Body of pancreas (tissue), 4 donors: ENCODE data around the gene PTPRQ. TPM values are rescaled to one million over a fixed set of nuclear protein-coding genes. Genes with fewer than 3 reads are reported as not detected.
"Not testable (repeated sequence)": the region's sequence is repeated elsewhere in the genome, so short reads cannot be mapped to it uniquely, and the experiment has no call there.

Experiments
- ATAC-seq: fragments of 150-250 bp; one replicate; pipeline ENCODE4 v1.9.1; 2016
- DNase-seq, 4 donors: peaks; one replicate each; pipeline ENCODE4 v3.0.0-alpha.2; 2019
- H3K27ac ChIP-seq, 4 donors: fragments of 200-600 bp; sonication (generic); 1 replicate in 3 of 4; 2 replicates in 1 of 4; pipeline versions ENCODE4 v1.5.1 to v1.6.1; 2016 to 2019; ENCODE audit warnings: mild to moderate bottlenecking in 1 of 4, mixed read lengths in 1 of 4, moderate library complexity in 1 of 4
- H3K27me3 ChIP-seq, 2 donors: fragments of 200-600 bp; sonication (generic); one replicate each; pipeline ENCODE4 v1.6.0; 2016; ENCODE audit warnings: mild to moderate bottlenecking in 1 of 2
- H3K36me3 ChIP-seq, 2 donors: fragments of 200-600 bp; sonication (generic); replicated peaks in 1 of 2; 2 replicates each; pipeline ENCODE4 v1.5.1; 2016; ENCODE audit warnings: low read depth in 2 of 2; ENCODE audit not compliant: insufficient read depth in 1 of 2
- H3K4me1 ChIP-seq: fragments of 200-600 bp; sonication (generic); one replicate; pipeline ENCODE4 v1.6.0; 2016
- H3K4me3 ChIP-seq, 2 donors: fragments of 200-600 bp; sonication (generic); 1 replicate in 1 of 2; 2 replicates in 1 of 2; pipeline ENCODE4 v1.5.1; 2016 to 2019
- H3K9me3 ChIP-seq, 3 donors: fragments of 200-600 bp; sonication (generic); 1 replicate in 2 of 3; 2 replicates in 1 of 3; pipeline ENCODE4 v1.5.1; 2016
- POLR2A ChIP-seq, 3 donors: fragments of 450-650 bp; IDR thresholded peaks; one replicate each; pipeline ENCODE4 v1.6.1; 2016; ENCODE audit warnings: antibody characterized with exemption in 3 of 3, mild to moderate bottlenecking in 2 of 3
- WGBS, 2 donors: methylation state at CpG; one replicate each; pipeline ENCODE4 v1.1.5; 2017; 5-methylcytosine and 5-hydroxymethylcytosine counted together
- intact Hi-C: fragments of 100-400 bp; cut with DNase I; formaldehyde crosslinking; loops from one replicate; pipeline ENCODE4 v1.15.1; 2023
- total RNA-seq, 2 donors: library from RNA; depleted of rRNA; stranded (reverse); fragments of >200 nt; gene quantifications; one replicate each; pipeline ENCODE4 v1.1.0, GENCODE V29; 2016
- TF ChIP-seq, protein P1 (sequence below), 7 experiments: fragments of 450-650 bp in 4 of 7; fragments of 200-600 bp in 3 of 7; sonication (generic) in 3 of 7; IDR thresholded peaks; one replicate each; pipeline ENCODE4 v1.5.1; 2016 to 2019; ENCODE audit warnings: antibody characterized with exemption in 7 of 7

Gene PTPRQ
- total RNA-seq, 2 donors from 2014 or later: 0.52 to 0.66 TPM

- H3K4me3 ChIP-seq: no peak overlapping the region
- no peak for TF ChIP-seq POLR2A (IDR thresholded peaks at IDR 0.05)
- TF ChIP-seq, protein P1, sequence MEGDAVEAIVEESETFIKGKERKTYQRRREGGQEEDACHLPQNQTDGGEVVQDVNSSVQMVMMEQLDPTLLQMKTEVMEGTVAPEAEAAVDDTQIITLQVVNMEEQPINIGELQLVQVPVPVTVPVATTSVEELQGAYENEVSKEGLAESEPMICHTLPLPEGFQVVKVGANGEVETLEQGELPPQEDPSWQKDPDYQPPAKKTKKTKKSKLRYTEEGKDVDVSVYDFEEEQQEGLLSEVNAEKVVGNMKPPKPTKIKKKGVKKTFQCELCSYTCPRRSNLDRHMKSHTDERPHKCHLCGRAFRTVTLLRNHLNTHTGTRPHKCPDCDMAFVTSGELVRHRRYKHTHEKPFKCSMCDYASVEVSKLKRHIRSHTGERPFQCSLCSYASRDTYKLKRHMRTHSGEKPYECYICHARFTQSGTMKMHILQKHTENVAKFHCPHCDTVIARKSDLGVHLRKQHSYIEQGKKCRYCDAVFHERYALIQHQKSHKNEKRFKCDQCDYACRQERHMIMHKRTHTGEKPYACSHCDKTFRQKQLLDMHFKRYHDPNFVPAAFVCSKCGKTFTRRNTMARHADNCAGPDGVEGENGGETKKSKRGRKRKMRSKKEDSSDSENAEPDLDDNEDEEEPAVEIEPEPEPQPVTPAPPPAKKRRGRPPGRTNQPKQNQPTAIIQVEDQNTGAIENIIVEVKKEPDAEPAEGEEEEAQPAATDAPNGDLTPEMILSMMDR (IDR thresholded peaks at IDR 0.05): no peak
- H3K27ac ChIP-seq: no peak overlapping the region
- no peaks in the 10 kb centered on the region for H3K27me3 ChIP-seq
- no peaks in the 10 kb centered on the region for H3K9me3 ChIP-seq
- H3K4me1 ChIP-seq: peaks cover 4% of the 10 kb centered on the region
- WGBS, 2 donors: 92 to 97% methylated on average over 1 of the region's 1 CpG
- no peak for DNase-seq
- H3K36me3 ChIP-seq: no peaks in the 10 kb centered on the region
- intact Hi-C loops: no loop called here
- no peak for ATAC-seq
Observed at GRCh38 chr12:80470403-80470802, 26.4 kb downstream of the PTPRQ start.

- DNase-seq (no peak), ATAC-seq (no peak)
- TF ChIP-seq, protein P1 (IDR thresholded peaks at IDR 0.05): no peak
- no peak for TF ChIP-seq POLR2A (IDR thresholded peaks at IDR 0.05)
- no peak overlapping the region for H3K4me3 ChIP-seq
- no peak overlapping the region for H3K27ac ChIP-seq
- intact Hi-C loops: no loop called here
- H3K4me1 ChIP-seq: peaks cover 4% of the 10 kb centered on the region
- H3K9me3 ChIP-seq: no peaks in the 10 kb centered on the region
- H3K36me3 ChIP-seq: no peaks in the 10 kb centered on the region
- no peaks in the 10 kb centered on the region for H3K27me3 ChIP-seq
Observed at GRCh38 chr12:80472236-80472635, 28.2 kb downstream of the PTPRQ start.

DNA sequence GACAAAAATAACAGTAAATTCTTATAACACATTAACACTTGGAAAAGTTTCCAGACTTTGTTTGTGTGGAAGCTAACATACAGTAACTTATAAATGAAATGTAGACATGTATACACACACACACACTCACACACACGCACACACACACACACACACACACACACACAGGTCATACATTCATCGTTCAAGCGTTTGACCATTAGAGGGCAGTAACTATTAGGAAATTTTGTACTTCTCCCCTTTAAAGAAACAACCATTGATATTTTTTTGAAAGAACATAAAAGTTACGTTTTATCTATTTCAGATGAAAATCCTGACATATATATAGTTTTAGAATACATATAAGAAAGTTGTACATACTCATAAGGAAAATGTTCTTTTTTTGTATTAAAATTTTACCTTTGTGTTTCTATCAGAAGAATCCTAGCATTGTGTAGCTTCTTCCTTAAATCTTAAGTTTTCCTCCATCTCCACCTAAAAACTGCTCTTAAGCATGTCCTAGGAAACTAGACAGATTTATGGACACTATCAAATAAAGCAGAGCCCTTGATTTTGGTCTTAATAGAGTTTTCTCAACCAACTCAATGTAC lies 29.0 kb downstream of the PTPRQ start:
- no peaks in the 10 kb centered on the region for H3K9me3 ChIP-seq
- H3K27me3 ChIP-seq: no peaks in the 10 kb centered on the region
- intact Hi-C loops: no loop called here
- H3K4me1 ChIP-seq: peaks cover 4% of the 10 kb centered on the region
- DNase-seq (peak in 1 of 4 donors; percentile 5), ATAC-seq (peak; percentile 74)
- no peak for TF ChIP-seq POLR2A (IDR thresholded peaks at IDR 0.05)
- TF ChIP-seq, protein P1 (IDR thresholded peaks at IDR 0.05): peak in 6 of 7 experiments; percentile 32 to 72 (median 50)
- WGBS, 2 donors: 6 to 7% methylated on average over 4 of the region's 4 CpGs
- H3K27ac ChIP-seq: no peak overlapping the region
- H3K36me3 ChIP-seq: no peaks in the 10 kb centered on the region
- no peak overlapping the region for H3K4me3 ChIP-seq

DNA sequence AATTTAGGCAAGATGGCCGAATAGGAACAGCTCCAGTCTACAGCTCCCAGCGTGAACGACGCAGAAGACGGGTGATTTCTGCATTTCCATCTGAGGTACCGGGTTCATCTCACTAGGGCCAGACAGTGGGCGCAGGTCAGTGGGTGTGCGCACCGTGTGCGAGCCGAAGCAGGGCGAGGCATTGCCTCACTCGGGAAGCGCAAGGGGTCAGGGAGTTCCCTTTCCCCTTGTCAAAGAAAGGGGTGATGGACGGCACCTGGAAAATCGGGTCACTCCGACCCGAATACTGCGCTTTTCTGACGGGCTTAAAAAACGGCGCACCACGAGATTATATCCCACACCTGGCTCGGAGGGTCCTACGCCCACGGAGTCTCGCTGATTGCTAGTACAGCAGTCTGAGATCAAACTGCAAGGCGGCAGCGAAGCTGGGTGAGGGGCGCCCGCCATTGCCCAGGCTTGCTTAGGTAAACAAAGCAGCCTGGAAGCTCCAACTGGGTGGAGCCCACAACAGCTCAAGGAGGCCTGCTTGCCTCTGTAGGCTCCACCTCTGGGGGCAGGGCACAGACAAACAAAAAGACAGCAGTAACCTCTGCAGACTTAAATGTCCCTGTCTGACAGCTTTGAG lies 33.6 kb downstream of the PTPRQ start:
- WGBS, 2 donors: 83 to 91% methylated on average over 29 to 31 of the region's 31 CpGs
- not testable (repeated sequence) for DNase-seq, ATAC-seq

GRCh38 chr12:80484746-80485145 lies 40.7 kb downstream of the PTPRQ start:
- H3K27me3 ChIP-seq: no peaks in the 10 kb centered on the region
- TF ChIP-seq POLR2A (IDR thresholded peaks at IDR 0.05): no peak
- TF ChIP-seq, protein P1 (IDR thresholded peaks at IDR 0.05): no peak
- no peak overlapping the region for H3K4me3 ChIP-seq
- H3K36me3 ChIP-seq: no peaks in the 10 kb centered on the region
- intact Hi-C loops: no loop called here
- no peaks in the 10 kb centered on the region for H3K4me1 ChIP-seq
- 52 to 53% methylated on average over 2 of the region's 2 CpGs for WGBS, 2 donors
- no peak for DNase-seq
- no peak overlapping the region for H3K27ac ChIP-seq
- H3K9me3 ChIP-seq: no peaks in the 10 kb centered on the region
- ATAC-seq: no peak

More for the DNA sequence above, 33.6 kb downstream of the PTPRQ start:
- H3K4me3 ChIP-seq, H3K36me3 ChIP-seq, H3K9me3 ChIP-seq, H3K4me1 ChIP-seq, H3K27ac ChIP-seq, H3K27me3 ChIP-seq, intact Hi-C loops: not testable (repeated sequence)
